IMR-90 (cell line): ENCODE results near the gene HMBS. TPM values are rescaled to one million over a fixed set of nuclear protein-coding genes. Genes with fewer than 3 reads are reported as not detected.

Experiments
- ATAC-seq: fragments of 200-7000 bp; cut with Tn5 transposase; 2 replicates; pipeline ENCODE4 v1.9.1; 2020; ENCODE audit warnings: low read depth, mild to moderate bottlenecking, moderate library complexity
- BruUV-seq: library from RNA; stranded (reverse); fragments of 400-500 nt; replicated peaks from 2 replicates; lab custom pipeline; 2021; lab: Mats Ljungman, UMichigan
- CTCF ChIA-PET: fragments of 300-600 bp; formaldehyde crosslinking; extraction: SDS; loops from one replicate; lab custom pipeline; 2021; ENCODE audit warnings: antibody characterized with exemption; lab: Yijun Ruan, JAX
- POLR2A ChIA-PET: fragments of 300-600 bp; sonication (Branson Sonifier 250); formaldehyde crosslinking; loops from one replicate; lab custom pipeline; 2022; ENCODE audit warnings: antibody characterized with exemption; ENCODE audit not compliant: unreplicated experiment; lab: Charles Lee
- DNase-seq: peaks from one replicate; pipeline ENCODE4 v3.0.0; 2013
- H2AFZ ChIP-seq: replicated peaks from 2 replicates; pipeline ENCODE3; 2013; ENCODE audit warnings: low read length, mild to moderate bottlenecking; ENCODE audit not compliant: poor library complexity
- H2AK5ac ChIP-seq: 2 replicates; pipeline ENCODE4 v1.6.1; 2013; ENCODE audit warnings: low read depth, low read length, inconsistent platforms
- H2AK9ac ChIP-seq: replicated peaks from 2 replicates; pipeline ENCODE3; 2013; ENCODE audit warnings: mild to moderate bottlenecking, low read depth, low read length, moderate library complexity; ENCODE audit not compliant: poor library complexity
- H2BK120ac ChIP-seq: 2 replicates; pipeline ENCODE4 v1.6.1; 2013; ENCODE audit warnings: low read depth, low read length, inconsistent platforms
- H2BK15ac ChIP-seq: 3 replicates; pipeline ENCODE4 v1.6.1; 2013; ENCODE audit warnings: low read depth, low read length, inconsistent platforms
- H2BK20ac ChIP-seq: 2 replicates; pipeline ENCODE4 v1.6.1; 2013; ENCODE audit warnings: low read depth, mild to moderate bottlenecking, inconsistent platforms, low read length, moderate library complexity
- H2BK5ac ChIP-seq: 2 replicates; pipeline ENCODE4 v1.6.1; 2013; ENCODE audit warnings: mild to moderate bottlenecking, low read depth, low read length, inconsistent platforms; ENCODE audit not compliant: poor library complexity, severe bottlenecking
- H3K14ac ChIP-seq: replicated peaks from 2 replicates; pipeline ENCODE4 v1.6.1; 2013; ENCODE audit warnings: low read depth, low read length, inconsistent platforms
- H3K18ac ChIP-seq: 2 replicates; pipeline ENCODE4 v1.6.1; 2013; ENCODE audit warnings: low read depth, low read length, control low read depth
- H3K23ac ChIP-seq: 2 replicates; pipeline ENCODE4 v1.6.1; 2013; ENCODE audit warnings: low read depth, low read length, inconsistent platforms
- H3K27ac ChIP-seq: 2 replicates; pipeline ENCODE4 v1.5.1; 2013; ENCODE audit warnings: mild to moderate bottlenecking, control low read depth, low read length; ENCODE audit not compliant: insufficient read depth
- H3K27me3 ChIP-seq: 2 replicates; pipeline ENCODE4 v1.6.1; 2013; ENCODE audit warnings: low read length; ENCODE audit not compliant: control insufficient read depth, insufficient read depth
- H3K36me3 ChIP-seq: 2 replicates; pipeline ENCODE4 v1.6.1; 2013; ENCODE audit warnings: low read length, mixed read lengths; ENCODE audit not compliant: control insufficient read depth, insufficient read depth
- H3K4ac ChIP-seq: 2 replicates; pipeline ENCODE4 v1.6.1; 2013; ENCODE audit warnings: low read depth, low read length, inconsistent platforms
- H3K4me1 ChIP-seq: 2 replicates; pipeline ENCODE4 v1.6.1; 2013; ENCODE audit warnings: low read length, mixed read lengths; ENCODE audit not compliant: control insufficient read depth, insufficient read depth
- H3K4me2 ChIP-seq: 2 replicates; pipeline ENCODE4 v1.6.1; 2013; ENCODE audit warnings: low read depth, mild to moderate bottlenecking, control low read depth, low read length, moderate library complexity
- H3K4me3 ChIP-seq: 2 replicates; pipeline ENCODE4 v1.5.1; 2013; ENCODE audit warnings: low read depth, mild to moderate bottlenecking, control low read depth, low read length, moderate library complexity; ENCODE audit not compliant: insufficient read depth
- H3K56ac ChIP-seq: 2 replicates; pipeline ENCODE4 v1.6.1; 2013; ENCODE audit warnings: low read length, inconsistent platforms; ENCODE audit not compliant: insufficient read depth; ENCODE audit errors: extremely low read depth
- H3K79me1 ChIP-seq, 2 experiments: 2 replicates each; pipeline ENCODE4 v1.6.1; 2013; ENCODE audit warnings: low read length in 2 of 2, inconsistent platforms in 1 of 2, low read depth in 1 of 2
- H3K9ac ChIP-seq: 2 replicates; pipeline ENCODE4 v1.6.1; 2013; ENCODE audit warnings: low read depth, low read length, control low read depth
- H3K9me1 ChIP-seq: 2 replicates; pipeline ENCODE4 v1.6.1; 2013; ENCODE audit warnings: low read length, inconsistent platforms; ENCODE audit not compliant: insufficient read depth
- H3K9me3 ChIP-seq: 2 replicates; pipeline ENCODE4 v1.6.1; 2013; ENCODE audit warnings: low read length; ENCODE audit not compliant: control insufficient read depth, insufficient read depth
- H4K20me1 ChIP-seq: 2 replicates; pipeline ENCODE4 v1.6.1; 2013; ENCODE audit warnings: low read length, inconsistent platforms; ENCODE audit not compliant: insufficient read depth
- H4K5ac ChIP-seq: 2 replicates; pipeline ENCODE4 v1.6.1; 2013; ENCODE audit warnings: mild to moderate bottlenecking, low read depth, low read length, control low read depth
- H4K8ac ChIP-seq, 2 experiments: 2 replicates each; pipeline ENCODE4 v1.6.1; 2013; ENCODE audit warnings: low read depth in 2 of 2, low read length in 2 of 2, control low read depth in 1 of 2, inconsistent platforms in 1 of 2
- H4K91ac ChIP-seq: 2 replicates; pipeline ENCODE4 v1.6.1; 2013; ENCODE audit warnings: low read depth, low read length, inconsistent platforms; ENCODE audit not compliant: insufficient read depth
- BHLHE40 ChIP-seq: fragments of 150-350 bp; IDR thresholded peaks from 2 replicates; pipeline ENCODE4 v1.6.1; 2016; ENCODE audit warnings: mild to moderate bottlenecking, low read depth, low read length
- CEBPB ChIP-seq: IDR thresholded peaks from 2 replicates; pipeline ENCODE4 v1.6.1; 2012; ENCODE audit warnings: low read depth, low read length, improper control_type of control experiment
- CTCF ChIP-seq: conservative IDR thresholded peaks from 2 replicates; pipeline ENCODE4 v1.5.1; 2012; ENCODE audit warnings: mild to moderate bottlenecking, low read depth, low read length, improper control_type of control experiment
- ELK1 ChIP-seq: fragments of 150-350 bp; IDR thresholded peaks from 2 replicates; pipeline ENCODE4 v1.6.1; 2016; ENCODE audit warnings: low read depth, mild to moderate bottlenecking, low read length, moderate library complexity, borderline replicate concordance
- MAFK ChIP-seq: IDR thresholded peaks from 2 replicates; pipeline ENCODE4 v1.6.1; 2012; ENCODE audit warnings: low read depth, low read length, improper control_type of control experiment
- RAD21 ChIP-seq: IDR thresholded peaks from 2 replicates; pipeline ENCODE4 v1.6.1; 2012; ENCODE audit warnings: low read length, improper control_type of control experiment
- USF2 ChIP-seq: fragments of 150-350 bp; IDR thresholded peaks from 2 replicates; pipeline ENCODE4 v1.6.1; 2017; ENCODE audit warnings: mild to moderate bottlenecking, antibody characterized with exemption, low read length, low read depth
- WGBS, 2 experiments: methylation state at CpG; one replicate each; pipeline versions ENCODE4 v1.1.5 to v1.1.7; 2013; ENCODE audit warnings: missing lambda C conversion rate in 2 of 2; ENCODE audit not compliant: insufficient read length in 1 of 2; ENCODE audit errors: extremely low coverage in 2 of 2; 5-methylcytosine and 5-hydroxymethylcytosine counted together
- dilution Hi-C: fragments of 300-500 bp; cut with HindIII; formaldehyde crosslinking; loops from one replicate; pipeline ENCODE4 v1.14.3; 2018; ENCODE audit warnings: low sequenced_read_pairs; ENCODE audit not compliant: unreplicated experiment
- in situ Hi-C: fragments of 300-500 bp; cut with MboI; formaldehyde crosslinking; loops from 3 replicates; pipeline ENCODE4 v1.14.3; 2019; ENCODE audit warnings: low sequenced_read_pairs, inconsistent platforms, mixed read lengths
- intact Hi-C: fragments of 100-400 bp; cut with micrococcal nuclease; formaldehyde crosslinking; loops from 2 replicates; pipeline ENCODE4 v1.10.0; 2022
- polyA plus RNA-seq, 3 experiments: library from polyadenylated mRNA; depleted of rRNA; stranded (reverse); fragments of >200 nt; gene quantifications; 2 replicates each; pipeline ENCODE4 v1.2.3, GENCODE V29; 2012; ENCODE audit warnings: low replicate concordance in 1 of 3
- total RNA-seq: library from RNA; depleted of rRNA; stranded (reverse); fragments of >200 nt; gene quantifications from 2 replicates; pipeline ENCODE4 v1.2.3, GENCODE V29; 2012

Gene HMBS
- total and polyA plus RNA-seq, 2 of the 4 experiments (the other 2 are of a cell fraction), result 17.9 to 59.5 TPM

- H3K4me1 ChIP-seq, result peaks cover 9% of the 10 kb centered on the region
- in situ Hi-C loops, result no loop called here
- ATAC-seq (no peak), DNase-seq (no peak)
- no peak overlapping the region for H3K27ac ChIP-seq
- H4K5ac ChIP-seq, result no peak overlapping the region
- intact Hi-C loops, result no loop called here
- ChIA-PET CTCF (no interaction called here), POLR2A (interaction anchor here (0.5 to 0.6 kb wide), 2 partner anchors 9 to 26 kb away, joined by 7 to 13 read pairs; no protein-coding TSS in a partner anchor)
- no peak overlapping the region for H2BK20ac ChIP-seq
- H3K18ac ChIP-seq, result no peak overlapping the region
- peaks cover 36% of the 10 kb centered on the region for H3K36me3 ChIP-seq
- H3K14ac ChIP-seq, result no peak overlapping the region
- no peaks in the 10 kb centered on the region for H3K27me3 ChIP-seq
- 100% methylated on average over 2 of the region's 11 CpGs; no CpG with 5 or more reads in 1 of the 2 experiments for WGBS, 2 experiments
- H3K9me3 ChIP-seq, result no peaks in the 10 kb centered on the region
- H2AFZ ChIP-seq, result no peak overlapping the region
- dilution Hi-C loops, result no loop called here
- H2AK5ac ChIP-seq, result no peak overlapping the region
- no peak overlapping the region for H3K56ac ChIP-seq
- no peak overlapping the region for H4K91ac ChIP-seq
- H2BK15ac ChIP-seq, result no peak overlapping the region
- TF ChIP-seq MAFK (no peak), CTCF (no peak), ELK1 (no peak), BHLHE40 (no peak), RAD21 (no peak), CEBPB (no peak), USF2 (no peak)
- H3K4me2 ChIP-seq, result no peak overlapping the region
- no peak overlapping the region for H2AK9ac ChIP-seq
- no peak overlapping the region for H4K8ac ChIP-seq
- no peak overlapping the region for H2BK120ac ChIP-seq
- no peak overlapping the region for H3K4ac ChIP-seq
- H3K4me3 ChIP-seq, result no peak overlapping the region
- no peak overlapping the region for H3K9ac ChIP-seq
- peaks cover 19 to 37% of the 10 kb centered on the region in 2 experiments for H3K79me1 ChIP-seq
- no peak overlapping the region for H3K23ac ChIP-seq
- H2BK5ac ChIP-seq, result no peak overlapping the region
- H3K9me1 ChIP-seq, result peaks cover 14% of the 10 kb centered on the region
- peaks cover 4% of the 10 kb centered on the region; the same call in 1 of the 2 replicates for H4K20me1 ChIP-seq
- no TSS peak for BruUV-seq
Observed at GRCh38 chr11:119111361-119111925, 26.8 kb downstream of the HMBS start.
